ENCODE data around the gene RFC4. TPM values are rescaled to one million over a fixed set of nuclear protein-coding genes. Genes with fewer than 3 reads are reported as not detected.
"Not testable (repeated sequence)": the region's sequence is repeated elsewhere in the genome, so short reads cannot be mapped to it uniquely, and the experiment has no call there.

Gene RFC4
- total RNA-seq, 4 donors from 2014 or later = 7.2 to 226 (median 10.5) TPM; not detected in 1

GRCh38 chr3:186818516-186818915, 12.2 kb upstream of the RFC4 start:
- intact Hi-C loops (cut with DNase I; ENCODE audit: low total_unique reads) = no loop called here

GRCh38 chr3:186815435-186815834, 9.2 kb upstream of the RFC4 start:
- in situ Hi-C loops (cut with MboI; ENCODE audit: low pct_ligation_motif_present in 1 of 4, low pct_unique_long_range_greater_than_20kb in 1 of 4, low sequenced_read_pairs in 3 of 4) (loop anchor here (5.0 to 25.0 kb wide), 4 partner anchors 201 to 828 kb away; partner anchors contain the start of gene AHSG (in 3 of the 4)), intact Hi-C loops (cut with DNase I; ENCODE audit: low total_unique reads) (no loop called here)
- Histone ChIP-seq H3K27me3 (peaks cover 3% of the 10 kb centered on the region), H3K4me3 (no peak overlapping the region), H3K4me1 (no peaks in the 10 kb centered on the region), H3K36me3 (no peaks in the 10 kb centered on the region), H3K9me3 (no peaks in the 10 kb centered on the region), H3K27ac (no peak overlapping the region)
- 70 to 96% methylated on average over 1 of the region's 1 CpG for whole genome bisulfite sequencing, 2 donors (ENCODE audit: low coverage in 1 of 2)
- no peak for TF ChIP-seq EP300 (IDR thresholded peaks at IDR 0.05; ENCODE audit: low read depth)
- TF ChIP-seq POLR2AphosphoS5 (IDR thresholded peaks at IDR 0.05) = no peak
- no peak for TF ChIP-seq CTCF (IDR thresholded peaks at IDR 0.05)
- TF ChIP-seq POLR2A (IDR thresholded peaks at IDR 0.05) = no peak
- no peak for DNase-seq

More at GRCh38 chr3:186818516-186818915, 12.2 kb upstream of the RFC4 start:
- no peak for DNase-seq
- no peaks in the 10 kb centered on the region for H3K36me3 ChIP-seq
- in situ Hi-C loops (cut with MboI; ENCODE audit: low pct_ligation_motif_present in 1 of 4, low pct_unique_long_range_greater_than_20kb in 1 of 4, low sequenced_read_pairs in 3 of 4) = loop anchor here (5.0 to 25.0 kb wide), 4 partner anchors 204 to 831 kb away; partner anchors contain the start of gene AHSG (in 3 of the 4)
- peaks cover 3% of the 10 kb centered on the region for H3K27me3 ChIP-seq
- TF ChIP-seq CTCF (IDR thresholded peaks at IDR 0.05) (no peak), EP300 (IDR thresholded peaks at IDR 0.05; ENCODE audit: low read depth) (no peak), POLR2AphosphoS5 (IDR thresholded peaks at IDR 0.05) (no peak), POLR2A (IDR thresholded peaks at IDR 0.05) (no peak)
- H3K4me1 ChIP-seq = no peaks in the 10 kb centered on the region
- WGBS, 2 donors (ENCODE audit: low coverage in 1 of 2) = 86 to 97% methylated on average over 5 of the region's 5 CpGs
- no peak overlapping the region for H3K4me3 ChIP-seq
- H3K27ac ChIP-seq = no peak overlapping the region
- H3K9me3 ChIP-seq = no peaks in the 10 kb centered on the region

- H3K27ac ChIP-seq = no peak overlapping the region
- intact Hi-C loops (cut with DNase I; ENCODE audit: low total_unique reads) (no loop called here), in situ Hi-C loops (cut with MboI; ENCODE audit: low pct_ligation_motif_present in 1 of 4, low pct_unique_long_range_greater_than_20kb in 1 of 4, low sequenced_read_pairs in 3 of 4) (loop anchor here in 3 of 4 donors (10.0 to 25.0 kb wide), 3 partner anchors 199 to 827 kb away; partner anchors contain the start of gene AHSG (in 3 of the 3))
- H3K36me3 ChIP-seq = no peaks in the 10 kb centered on the region
- H3K9me3 ChIP-seq = no peaks in the 10 kb centered on the region
- H3K4me1 ChIP-seq = no peaks in the 10 kb centered on the region
- no peak overlapping the region for H3K4me3 ChIP-seq
- H3K27me3 ChIP-seq = peaks cover 3% of the 10 kb centered on the region
- WGBS, 2 donors (ENCODE audit: low coverage in 1 of 2) = 89% methylated on average over 4 of the region's 4 CpGs; no CpG with 5 or more reads in 1 of the 2 donors
- no peak for DNase-seq
- TF ChIP-seq POLR2AphosphoS5 (IDR thresholded peaks at IDR 0.05) (no peak), EP300 (IDR thresholded peaks at IDR 0.05; ENCODE audit: low read depth) (no peak), CTCF (IDR thresholded peaks at IDR 0.05) (no peak), POLR2A (IDR thresholded peaks at IDR 0.05) (no peak)
Observed at GRCh38 chr3:186814100-186814499, 7.8 kb upstream of the RFC4 start.

- H3K4me3 ChIP-seq; DNase-seq; H3K27ac ChIP-seq; H3K27me3 ChIP-seq; H3K36me3 ChIP-seq; intact Hi-C loops (cut with DNase I; ENCODE audit: low total_unique reads); H3K4me1 ChIP-seq; H3K9me3 ChIP-seq: not testable (repeated sequence)
- in situ Hi-C loops (cut with MboI; ENCODE audit: low pct_ligation_motif_present in 1 of 4, low pct_unique_long_range_greater_than_20kb in 1 of 4, low sequenced_read_pairs in 3 of 4) = loop anchor here in 3 of 4 donors (10.0 to 25.0 kb wide), 3 partner anchors 197 to 824 kb away; partner anchors contain the start of gene AHSG (in 3 of the 3)
- WGBS, 2 donors (ENCODE audit: low coverage in 1 of 2) = 95% methylated on average over 7 of the region's 29 CpGs; no CpG with 5 or more reads in 1 of the 2 donors
Observed at GRCh38 chr3:186811313-186811712, 5.0 kb upstream of the RFC4 start.

All from transverse colon (tissue), 4 donors.